Sigmoid colon (tissue), 4 donors: Measurements from ENCODE around the gene SLC5A11.

Experiments used
- EP300 ChIP-seq, 4 donors: sonication (generic); formaldehyde crosslinking; IDR thresholded peaks; one replicate each; pipeline ENCODE4 v1.6.1; 2017; ENCODE audit warnings: antibody characterized with exemption in 4 of 4
- POLR2A ChIP-seq, 2 donors: fragments of 450-650 bp; IDR thresholded peaks; one replicate each; pipeline ENCODE4 v1.6.1; 2016; ENCODE audit warnings: antibody characterized with exemption in 2 of 2, mild to moderate bottlenecking in 2 of 2, moderate library complexity in 2 of 2
- POLR2AphosphoS5 ChIP-seq, 4 donors: sonication (generic); formaldehyde crosslinking; IDR thresholded peaks; one replicate each; pipeline ENCODE4 v1.6.1; 2017; ENCODE audit warnings: antibody characterized with exemption in 4 of 4
- TF ChIP-seq, protein P1 (sequence below), 4 experiments: fragments of 450-650 bp in 3 of 4; fragments of 200-600 bp in 1 of 4; IDR thresholded peaks; one replicate each; pipeline ENCODE4 v1.5.1; 2016 to 2019; ENCODE audit warnings: antibody characterized with exemption in 4 of 4, mild to moderate bottlenecking in 3 of 4, moderate library complexity in 2 of 4

DNA sequence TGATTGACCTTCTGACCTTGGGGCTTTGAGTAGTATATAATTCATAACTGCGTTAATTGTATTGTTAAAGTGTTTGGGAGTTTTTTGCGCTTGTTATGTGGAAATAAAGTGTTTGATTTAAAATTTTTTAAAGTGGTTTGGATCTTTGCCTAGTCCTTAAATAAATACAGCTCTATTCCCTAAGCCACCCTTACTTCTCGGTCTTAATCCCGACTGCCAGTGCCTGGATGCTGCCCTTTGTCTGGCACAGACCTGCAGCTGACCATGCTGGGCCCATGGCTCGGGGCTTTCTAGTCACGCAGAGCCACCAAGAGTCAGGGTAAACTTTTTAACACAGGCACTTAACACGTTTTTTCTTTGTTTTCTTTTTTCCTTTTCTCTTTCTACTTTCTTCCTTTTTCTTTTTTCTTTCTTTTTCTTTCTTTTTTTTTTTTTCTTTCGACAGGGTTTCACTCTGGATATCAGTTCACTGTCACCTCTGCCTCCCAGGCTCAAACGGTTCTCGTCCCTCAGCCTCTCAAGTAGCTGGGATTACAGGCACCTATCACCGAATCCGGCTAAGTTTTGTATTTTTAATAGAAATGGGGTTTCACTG lies 19.6 kb upstream of the SLC5A11 start:
- TF ChIP-seq POLR2A (IDR thresholded peaks at IDR 0.05) (no peak), POLR2AphosphoS5 (IDR thresholded peaks at IDR 0.05) (no peak), EP300 (IDR thresholded peaks at IDR 0.05) (no peak)
- TF ChIP-seq, protein P1, sequence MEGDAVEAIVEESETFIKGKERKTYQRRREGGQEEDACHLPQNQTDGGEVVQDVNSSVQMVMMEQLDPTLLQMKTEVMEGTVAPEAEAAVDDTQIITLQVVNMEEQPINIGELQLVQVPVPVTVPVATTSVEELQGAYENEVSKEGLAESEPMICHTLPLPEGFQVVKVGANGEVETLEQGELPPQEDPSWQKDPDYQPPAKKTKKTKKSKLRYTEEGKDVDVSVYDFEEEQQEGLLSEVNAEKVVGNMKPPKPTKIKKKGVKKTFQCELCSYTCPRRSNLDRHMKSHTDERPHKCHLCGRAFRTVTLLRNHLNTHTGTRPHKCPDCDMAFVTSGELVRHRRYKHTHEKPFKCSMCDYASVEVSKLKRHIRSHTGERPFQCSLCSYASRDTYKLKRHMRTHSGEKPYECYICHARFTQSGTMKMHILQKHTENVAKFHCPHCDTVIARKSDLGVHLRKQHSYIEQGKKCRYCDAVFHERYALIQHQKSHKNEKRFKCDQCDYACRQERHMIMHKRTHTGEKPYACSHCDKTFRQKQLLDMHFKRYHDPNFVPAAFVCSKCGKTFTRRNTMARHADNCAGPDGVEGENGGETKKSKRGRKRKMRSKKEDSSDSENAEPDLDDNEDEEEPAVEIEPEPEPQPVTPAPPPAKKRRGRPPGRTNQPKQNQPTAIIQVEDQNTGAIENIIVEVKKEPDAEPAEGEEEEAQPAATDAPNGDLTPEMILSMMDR (IDR thresholded peaks at IDR 0.05), result no peak
